ENCODE measurements around the gene NODAL. TPM values are rescaled to one million over a fixed set of nuclear protein-coding genes. Genes with fewer than 3 reads are reported as not detected.

Gene NODAL
- total RNA-seq, 1 experiment from 2014 or later: not detected

- no peak for DNase-seq (ENCODE audit: extremely low read depth, low read depth)
Measured at GRCh38 chr10:70435241-70436085, 6.0 kb downstream of the NODAL start.

- no peak for DNase-seq (ENCODE audit: extremely low read depth, low read depth)
Measured at GRCh38 chr10:70433581-70434280, 7.8 kb downstream of the NODAL start.

GRCh38 chr10:70432561-70433263 lies 8.8 kb downstream of the NODAL start:
- DNase-seq (ENCODE audit: extremely low read depth, low read depth): no peak

GRCh38 chr10:70432101-70432500 lies 9.4 kb downstream of the NODAL start:
- DNase-seq (ENCODE audit: extremely low read depth, low read depth): no peak

GRCh38 chr10:70430493-70431445 lies 10.7 kb downstream of the NODAL start:
- DNase-seq (ENCODE audit: extremely low read depth, low read depth): no peak

GRCh38 chr10:70426823-70427222 lies 14.7 kb downstream of the NODAL start:
- DNase-seq (ENCODE audit: extremely low read depth, low read depth): no peak

- no peak for DNase-seq (ENCODE audit: extremely low read depth, low read depth)
Measured at GRCh38 chr10:70425096-70425495, 16.4 kb downstream of the NODAL start.

GRCh38 chr10:70424320-70424719 lies 17.2 kb downstream of the NODAL start:
- no peak for DNase-seq (ENCODE audit: extremely low read depth, low read depth)

GRCh38 chr10:70418713-70419112 lies 22.8 kb downstream of the NODAL start:
- DNase-seq (ENCODE audit: extremely low read depth, low read depth): no peak

GRCh38 chr10:70418229-70418628 lies 23.3 kb downstream of the NODAL start:
- no peak for DNase-seq (ENCODE audit: extremely low read depth, low read depth)

- DNase-seq (ENCODE audit: extremely low read depth, low read depth): no peak
Measured at GRCh38 chr10:70417568-70417967, 23.9 kb downstream of the NODAL start.

GRCh38 chr10:70412356-70412755 lies 29.1 kb downstream of the NODAL start:
- DNase-seq (ENCODE audit: extremely low read depth, low read depth): no peak

- DNase-seq (ENCODE audit: extremely low read depth, low read depth): no peak
Measured at GRCh38 chr10:70410608-70411007, 30.9 kb downstream of the NODAL start.

GRCh38 chr10:70409772-70410171 lies 31.7 kb downstream of the NODAL start:
- DNase-seq (ENCODE audit: extremely low read depth, low read depth): no peak

GRCh38 chr10:70405037-70405824 lies 36.2 kb downstream of the NODAL start:
- peak; percentile 57 for DNase-seq (ENCODE audit: extremely low read depth, low read depth)

GRCh38 chr10:70404787-70405036 lies 36.8 kb downstream of the NODAL start:
- DNase-seq (ENCODE audit: extremely low read depth, low read depth): no peak

GRCh38 chr10:70404036-70404786 lies 37.3 kb downstream of the NODAL start, which contains the start of gene EIF4EBP2:
Gene EIF4EBP2, plus strand, starts transcription at chr10:70404145. Its CDS starts 257 bp downstream, at chr10:70404402.
- DNase-seq (ENCODE audit: extremely low read depth, low read depth): peak; percentile 95

- no peak for DNase-seq (ENCODE audit: extremely low read depth, low read depth)
Measured at GRCh38 chr10:70403483-70404035, 37.9 kb downstream of the NODAL start.

GRCh38 chr10:70399177-70399576 lies 42.3 kb downstream of the NODAL start:
- DNase-seq (ENCODE audit: extremely low read depth, low read depth): no peak
